ENCODE measurements around the gene ITLN2. TPM values are rescaled to one million over a fixed set of nuclear protein-coding genes. Genes with fewer than 3 reads are reported as not detected.

The ITLN2 gene
- total RNA-seq, 1 experiment from 2014 or later, result 2.4 TPM

- no peak overlapping the region for H3K4me2 ChIP-seq (ENCODE audit: insufficient read depth, insufficient read length, low read length)
- H3K27me3 ChIP-seq (ENCODE audit: insufficient read depth, low read length), result no peaks in the 10 kb centered on the region
- no peak overlapping the region for H2BK15ac ChIP-seq (ENCODE audit: low read depth, low read length)
- H2BK12ac ChIP-seq (ENCODE audit: insufficient read length, low read depth, low read length), result no peak overlapping the region
- H2BK120ac ChIP-seq (ENCODE audit: low read depth, low read length, poor library complexity, severe bottlenecking), result no peak overlapping the region
- H3T11ph ChIP-seq (ENCODE audit: low read length), result no peak overlapping the region
- no peaks in the 10 kb centered on the region for H3K79me1 ChIP-seq (ENCODE audit: insufficient read depth, low read depth, low read length, poor library complexity, severe bottlenecking)
- H3K4me1 Mint-ChIP-seq, result peaks cover 28 to 34% of the 10 kb centered on the region in 2 experiments
- H2AK5ac ChIP-seq (ENCODE audit: insufficient read length, low read length), result no peak overlapping the region
- H3K27ac ChIP-seq (ENCODE audit: insufficient read length, low read depth, low read length), result no peak overlapping the region
- H3K27ac Mint-ChIP-seq, result no peak overlapping the region
- no peak overlapping the region for H2AFZ ChIP-seq (ENCODE audit: low read length)
- TF ChIP-seq, protein P1, sequence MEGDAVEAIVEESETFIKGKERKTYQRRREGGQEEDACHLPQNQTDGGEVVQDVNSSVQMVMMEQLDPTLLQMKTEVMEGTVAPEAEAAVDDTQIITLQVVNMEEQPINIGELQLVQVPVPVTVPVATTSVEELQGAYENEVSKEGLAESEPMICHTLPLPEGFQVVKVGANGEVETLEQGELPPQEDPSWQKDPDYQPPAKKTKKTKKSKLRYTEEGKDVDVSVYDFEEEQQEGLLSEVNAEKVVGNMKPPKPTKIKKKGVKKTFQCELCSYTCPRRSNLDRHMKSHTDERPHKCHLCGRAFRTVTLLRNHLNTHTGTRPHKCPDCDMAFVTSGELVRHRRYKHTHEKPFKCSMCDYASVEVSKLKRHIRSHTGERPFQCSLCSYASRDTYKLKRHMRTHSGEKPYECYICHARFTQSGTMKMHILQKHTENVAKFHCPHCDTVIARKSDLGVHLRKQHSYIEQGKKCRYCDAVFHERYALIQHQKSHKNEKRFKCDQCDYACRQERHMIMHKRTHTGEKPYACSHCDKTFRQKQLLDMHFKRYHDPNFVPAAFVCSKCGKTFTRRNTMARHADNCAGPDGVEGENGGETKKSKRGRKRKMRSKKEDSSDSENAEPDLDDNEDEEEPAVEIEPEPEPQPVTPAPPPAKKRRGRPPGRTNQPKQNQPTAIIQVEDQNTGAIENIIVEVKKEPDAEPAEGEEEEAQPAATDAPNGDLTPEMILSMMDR (conservative IDR thresholded peaks at IDR 0.05), result no peak
- no peak overlapping the region for H3K18ac ChIP-seq (ENCODE audit: insufficient read length, low read depth, low read length)
- H3K27me3 Mint-ChIP-seq (ENCODE audit: low read depth), result no peaks in the 10 kb centered on the region; the same call in none of the 2 replicates
- no peaks in the 10 kb centered on the region; the same call in 1 of the 2 replicates for H3K4me1 ChIP-seq (ENCODE audit: insufficient read depth, low read length)
- no peak overlapping the region for H4K5ac ChIP-seq (ENCODE audit: insufficient read length, low read depth, low read length)
- H4K8ac ChIP-seq (replicated peaks; ENCODE audit: insufficient read length, low read depth, low read length), result no peak overlapping the region
- H3K9me3 Mint-ChIP-seq, result peaks cover 5 to 10% of the 10 kb centered on the region in 2 experiments; a peak in 2 of 5 replicates
- H2BK20ac ChIP-seq (ENCODE audit: low read depth, low read length, poor library complexity, severe bottlenecking), result no peak overlapping the region
- H2BK5ac ChIP-seq (ENCODE audit: insufficient read length, low read length), result no peak overlapping the region
- H3K36me3 Mint-ChIP-seq (ENCODE audit: insufficient read depth in 1 of 3, low read depth in 3 of 3), result peaks cover 0 to 11% (median 8%) of the 10 kb centered on the region in 3 experiments; a peak in 5 of 7 replicates
- H3K9ac ChIP-seq (ENCODE audit: extremely low read depth, insufficient read length, low read length), result no peak overlapping the region
- H3K4me3 Mint-ChIP-seq, result no peak overlapping the region
- no peak overlapping the region for H3K56ac ChIP-seq (ENCODE audit: insufficient read length, low read depth, low read length)
- H3K4ac ChIP-seq (ENCODE audit: low read depth, low read length), result no peak overlapping the region
- DNase-seq, result no peak
- H4K20me1 ChIP-seq (ENCODE audit: control insufficient read depth, insufficient read depth, insufficient read length), result no peaks in the 10 kb centered on the region
- peaks cover 9% of the 10 kb centered on the region for H3K23me2 ChIP-seq (ENCODE audit: insufficient read length, low read depth, low read length, poor library complexity, severe bottlenecking)
- no peaks in the 10 kb centered on the region for H3K79me2 ChIP-seq (ENCODE audit: insufficient read depth, low read length)
- no peak overlapping the region for H4K91ac ChIP-seq (ENCODE audit: insufficient read length, low read depth, low read length)
- H3K14ac ChIP-seq (ENCODE audit: insufficient read depth, low read length), result no peak overlapping the region
- no CpG with 5 or more reads among the region's 2 CpGs for WGBS (ENCODE audit: extremely low coverage, insufficient read length, low lambda C conversion rate)
- H3K9me3 ChIP-seq (ENCODE audit: control insufficient read depth, low read depth, low read length), result no peaks in the 10 kb centered on the region
- H3K23ac ChIP-seq (ENCODE audit: insufficient read length, low read depth, low read length), result no peak overlapping the region
Observed at GRCh38 chr1:160979286-160979685, 24.7 kb upstream of the ITLN2 start.
